T47D (cell line): ENCODE measurements around the gene MGLL.

Source experiments
- DNase-seq, 2 experiments: peaks; one replicate each; pipeline versions ENCODE4 v3.0.0 to v3.0.0-alpha.2; 2011 to 2012; ENCODE audit warnings: low read depth in 1 of 2, low spot score in 1 of 2
- JUND ChIP-seq: IDR thresholded peaks from 2 replicates; pipeline ENCODE4 v1.6.1; 2012; ENCODE audit warnings: low read depth
- in situ Hi-C: cut with HindIII; loops from 2 replicates; pipeline ENCODE4 v1.10.0; 2016; ENCODE audit warnings: low sequenced_read_pairs, low pct_unique_long_range_greater_than_20kb

Gene MGLL

GRCh38 chr3:127777921-127778656, 44.2 kb downstream of the MGLL start:
- no peak for TF ChIP-seq JUND
- no peak for DNase-seq
- in situ Hi-C loops: no loop called here

GRCh38 chr3:127777332-127777731, 45.0 kb downstream of the MGLL start:
- no peak for TF ChIP-seq JUND
- no peak for DNase-seq
- in situ Hi-C loops: no loop called here

- DNase-seq: no peak
- in situ Hi-C loops: no loop called here
- TF ChIP-seq JUND: no peak
Observed at GRCh38 chr3:127776347-127776746, 46.0 kb downstream of the MGLL start.

- no peak for DNase-seq
- no peak for TF ChIP-seq JUND
- in situ Hi-C loops: no loop called here
Observed at GRCh38 chr3:127775398-127776109, 46.8 kb downstream of the MGLL start.

GRCh38 chr3:127774647-127775046, 47.7 kb downstream of the MGLL start:
- in situ Hi-C loops: no loop called here

GRCh38 chr3:127773752-127774395, 48.4 kb downstream of the MGLL start:
- no peak for TF ChIP-seq JUND
- in situ Hi-C loops: no loop called here
- no peak for DNase-seq

More at GRCh38 chr3:127774647-127775046, 47.7 kb downstream of the MGLL start:
- no peak for DNase-seq
- no peak for TF ChIP-seq JUND

- in situ Hi-C loops: no loop called here
- DNase-seq: no peak
- no peak for TF ChIP-seq JUND
Observed at GRCh38 chr3:127772827-127773751, 49.2 kb downstream of the MGLL start.

GRCh38 chr3:127772273-127772672, 50.0 kb downstream of the MGLL start:
- in situ Hi-C loops: no loop called here
- DNase-seq: no peak
- no peak for TF ChIP-seq JUND

GRCh38 chr3:127771746-127772145, 50.6 kb downstream of the MGLL start:
- TF ChIP-seq JUND: no peak
- DNase-seq: no peak
- in situ Hi-C loops: no loop called here

GRCh38 chr3:127770671-127771355, 51.5 kb downstream of the MGLL start:
- DNase-seq: no peak
- in situ Hi-C loops: no loop called here

GRCh38 chr3:127769284-127770081, 52.8 kb downstream of the MGLL start:
- no peak for DNase-seq
- in situ Hi-C loops: no loop called here
- no peak for TF ChIP-seq JUND

More at GRCh38 chr3:127770671-127771355, 51.5 kb downstream of the MGLL start:
- TF ChIP-seq JUND: no peak
